Vagina (tissue), 2 donors: Measurements from ENCODE around the gene PCDHGA6.

Source experiments
- CTCF ChIP-seq, 3 experiments: fragments of 450-650 bp in 2 of 3; fragments of 200-600 bp in 1 of 3; sonication (generic) in 1 of 3; IDR thresholded peaks; one replicate each; pipeline ENCODE4 v1.5.1; 2017 to 2019; ENCODE audit warnings: antibody characterized with exemption in 3 of 3, mild to moderate bottlenecking in 2 of 3, moderate library complexity in 2 of 3
- POLR2A ChIP-seq, 2 donors: fragments of 450-650 bp; IDR thresholded peaks; one replicate each; pipeline ENCODE4 v1.6.1; 2017; ENCODE audit warnings: antibody characterized with exemption in 2 of 2, mild to moderate bottlenecking in 2 of 2, moderate library complexity in 2 of 2

DNA sequence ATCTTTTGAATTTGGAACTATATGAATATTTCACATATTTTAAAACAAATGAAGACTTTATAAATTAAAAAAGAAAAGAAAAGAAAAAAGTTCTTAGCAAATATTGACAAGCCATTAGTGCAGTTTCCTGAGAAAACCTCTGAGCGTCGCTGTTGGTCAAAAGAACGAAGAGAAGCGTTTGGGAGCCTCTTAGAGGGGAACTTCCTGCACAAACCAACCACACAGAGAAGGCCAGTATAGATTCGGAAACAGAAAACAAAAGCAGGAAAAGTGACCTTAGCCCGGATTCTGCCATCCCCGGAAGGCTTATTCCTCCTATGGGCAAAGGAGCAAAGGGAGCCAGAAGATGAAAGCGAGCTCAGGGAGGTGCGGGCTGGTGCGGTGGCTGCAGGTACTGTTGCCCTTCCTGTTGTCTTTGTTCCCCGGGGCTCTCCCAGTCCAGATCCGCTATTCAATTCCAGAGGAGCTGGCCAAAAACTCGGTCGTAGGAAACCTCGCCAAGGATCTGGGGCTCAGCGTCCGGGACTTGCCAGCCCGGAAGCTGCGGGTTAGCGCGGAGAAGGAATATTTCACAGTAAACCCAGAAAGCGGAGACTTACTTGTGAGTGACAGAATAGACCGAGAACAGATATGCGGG lies 13.8 kb upstream of the PCDHGA6 start, which contains the start of gene PCDHGB2:
- TF ChIP-seq POLR2A (IDR thresholded peaks at IDR 0.05) (no peak), CTCF (IDR thresholded peaks at IDR 0.05) (no peak)
